HG03432 (cell line): ENCODE data around the gene CDCA8.
"Not testable (repeated sequence)": the region's sequence is repeated elsewhere in the genome, so short reads cannot be mapped to it uniquely, and the experiment has no call there.

Experiments used
- ATAC-seq: cut with Tn5 transposase; IDR thresholded peaks from one replicate; pipeline ENCODE4 v1.9.1; 2021; ENCODE audit warnings: mild to moderate bottlenecking, moderate library complexity; ENCODE audit not compliant: unreplicated experiment

Gene CDCA8

DNA sequence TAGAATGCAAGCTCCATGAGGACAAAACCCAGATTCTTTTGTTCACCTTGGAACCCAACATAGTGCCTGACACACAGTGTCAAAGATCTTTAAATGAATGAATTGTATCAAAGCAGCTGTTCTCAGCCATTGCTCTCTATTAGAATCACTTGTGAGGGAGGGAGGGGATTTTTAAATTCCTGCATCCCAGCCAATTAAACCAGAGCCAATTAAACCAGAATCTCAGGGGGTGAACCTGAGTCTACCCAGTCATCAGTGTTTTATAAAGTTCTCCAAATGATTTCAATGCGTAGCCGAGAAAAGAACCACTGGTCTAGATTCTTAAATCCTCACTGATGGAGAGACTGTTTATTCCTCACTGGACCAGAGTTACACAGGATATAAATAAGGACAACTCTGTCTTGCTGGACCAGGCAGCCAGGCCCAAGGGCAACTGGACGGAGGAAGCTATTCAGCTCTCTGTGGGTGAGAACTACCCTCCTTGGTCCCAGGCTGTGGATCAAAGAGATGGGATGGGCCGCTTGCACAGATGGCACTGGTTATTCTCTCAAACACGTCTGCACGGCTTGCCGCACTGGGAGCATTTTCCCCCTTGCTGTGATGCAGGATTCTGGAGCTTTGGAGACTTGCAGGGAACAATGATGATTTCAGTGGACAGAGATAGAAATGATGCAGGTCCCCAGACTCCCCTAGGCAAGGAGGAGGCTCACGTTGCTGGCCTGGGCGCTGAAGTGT lies 20.0 kb upstream of the CDCA8 start:
- ATAC-seq: no peak

DNA sequence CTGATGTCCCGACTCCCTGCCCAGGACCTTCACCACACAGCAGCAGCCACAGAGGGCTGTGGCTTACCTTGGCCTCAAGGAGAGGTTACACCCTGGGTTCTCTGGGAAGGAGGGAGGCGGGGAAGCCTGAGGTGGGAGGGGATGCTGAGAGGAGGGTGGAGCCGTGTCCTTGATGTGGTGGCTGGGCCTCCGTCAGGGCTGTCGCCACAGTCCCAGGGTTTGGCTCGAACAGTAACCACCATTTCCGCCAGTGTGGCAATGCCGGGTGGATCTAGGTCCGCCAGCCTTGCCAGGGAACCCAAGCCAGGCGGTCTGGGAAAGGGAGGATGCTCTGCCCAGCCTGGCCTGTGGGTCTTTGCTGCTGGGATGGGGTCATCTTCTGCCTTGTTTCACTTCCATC lies 18.4 kb upstream of the CDCA8 start:
- no peak for ATAC-seq

DNA sequence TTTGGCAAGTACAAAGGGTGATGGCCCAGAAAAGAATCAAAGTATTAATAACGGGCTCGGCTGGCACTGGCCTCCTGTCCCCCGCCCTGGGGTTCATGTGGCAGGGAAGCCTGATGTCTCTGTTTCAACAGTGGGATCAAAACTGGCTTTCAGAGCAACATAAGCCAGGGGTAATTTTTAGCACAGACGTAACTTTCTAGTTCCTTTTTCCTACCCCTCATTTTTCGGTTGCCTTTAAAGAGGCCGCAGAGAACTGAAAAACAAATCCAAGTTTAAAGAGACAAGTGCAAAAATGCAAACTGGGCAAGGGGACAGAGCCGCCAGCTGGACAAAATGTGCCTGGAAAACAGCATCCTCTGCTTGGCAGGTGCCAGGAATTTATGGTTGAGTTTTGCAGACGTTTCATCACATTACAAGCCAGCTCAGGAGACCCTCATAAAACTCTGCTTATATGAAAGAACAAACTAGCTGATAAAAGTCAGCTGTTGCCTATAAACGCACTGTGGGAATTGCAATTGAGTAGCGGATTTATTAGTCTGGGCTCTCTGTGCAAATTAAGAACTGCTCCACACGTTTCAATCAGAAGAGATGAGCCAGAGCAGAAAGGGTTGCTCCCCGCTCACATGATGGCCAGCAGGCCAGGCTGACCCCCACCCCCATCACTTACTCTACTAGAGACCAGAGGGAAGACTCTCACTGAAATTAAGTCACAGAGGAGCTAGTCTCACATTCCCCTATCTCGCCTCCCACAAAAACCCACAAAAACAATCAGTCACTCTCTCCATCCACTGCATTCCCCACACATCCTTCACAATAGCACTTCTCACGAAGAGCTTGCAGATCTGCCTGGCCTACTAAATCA lies 15.8 kb upstream of the CDCA8 start:
- ATAC-seq: no peak

DNA sequence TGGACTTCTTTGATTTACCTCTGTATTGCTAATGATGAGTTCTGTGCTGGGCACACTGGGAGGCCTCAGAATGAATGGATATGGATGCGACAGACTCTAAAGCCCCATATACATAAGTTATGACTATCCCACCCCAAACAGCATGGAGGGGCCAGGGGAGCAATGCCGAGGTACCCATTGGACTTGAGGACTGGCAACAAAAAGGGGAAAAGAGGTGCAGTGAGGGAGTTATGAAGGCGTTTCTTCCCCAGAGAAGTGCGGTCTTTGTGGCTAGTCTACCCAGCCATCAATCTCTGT lies 15.2 kb upstream of the CDCA8 start:
- ATAC-seq: no peak

DNA sequence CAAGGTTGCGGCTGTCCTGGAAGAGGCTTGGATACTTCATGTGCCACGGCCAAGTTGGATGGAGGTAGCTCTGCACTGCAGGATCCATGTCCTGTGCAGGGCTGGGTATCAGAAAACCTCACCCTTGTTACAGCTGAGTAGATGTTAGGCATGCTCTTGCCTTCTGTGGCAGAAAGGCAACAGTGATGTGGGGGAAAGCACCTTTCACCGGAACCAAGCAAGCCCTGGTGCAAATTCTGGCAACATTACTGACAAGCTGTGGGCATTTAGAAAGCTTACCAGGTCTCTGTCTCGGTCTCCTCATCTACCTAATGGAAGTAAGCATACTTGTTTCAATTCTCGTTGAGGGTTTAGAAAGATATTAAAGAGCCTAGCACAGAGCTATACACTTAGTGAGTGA lies 14.5 kb upstream of the CDCA8 start:
- no peak for ATAC-seq

GRCh38 chr1:37680933-37681332 lies 11.4 kb upstream of the CDCA8 start:
- no peak for ATAC-seq

DNA sequence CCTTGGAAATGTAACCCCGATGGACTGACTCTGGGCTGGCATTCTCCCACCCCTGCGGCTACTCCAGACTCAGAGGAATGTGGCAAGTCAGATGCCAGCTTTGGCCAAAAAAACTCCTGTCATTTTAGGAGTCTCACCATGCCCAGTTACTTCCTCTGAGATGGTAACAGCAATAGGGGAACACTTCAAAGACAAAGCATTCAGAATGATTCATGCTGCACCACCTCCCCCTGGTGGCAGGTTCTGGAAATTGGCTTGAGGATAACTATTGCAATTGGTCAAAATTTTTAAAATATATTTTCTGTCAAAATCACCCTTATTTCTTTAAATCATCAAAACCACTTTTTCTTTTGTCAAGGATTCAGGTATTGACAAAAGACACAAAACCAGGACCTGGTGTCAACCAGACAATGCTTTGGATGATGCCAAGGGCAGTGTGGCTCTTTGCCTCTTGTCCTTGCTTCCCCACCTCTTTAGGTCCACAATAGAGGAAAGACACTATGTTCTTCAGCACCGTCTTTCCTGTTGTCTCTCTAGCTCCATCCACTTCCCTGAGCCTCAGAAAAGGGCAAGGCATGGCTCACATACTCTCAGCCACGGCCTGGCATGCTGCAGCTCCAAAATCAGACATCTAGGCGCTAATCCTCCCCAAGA lies 9.9 kb upstream of the CDCA8 start:
- no peak for ATAC-seq

DNA sequence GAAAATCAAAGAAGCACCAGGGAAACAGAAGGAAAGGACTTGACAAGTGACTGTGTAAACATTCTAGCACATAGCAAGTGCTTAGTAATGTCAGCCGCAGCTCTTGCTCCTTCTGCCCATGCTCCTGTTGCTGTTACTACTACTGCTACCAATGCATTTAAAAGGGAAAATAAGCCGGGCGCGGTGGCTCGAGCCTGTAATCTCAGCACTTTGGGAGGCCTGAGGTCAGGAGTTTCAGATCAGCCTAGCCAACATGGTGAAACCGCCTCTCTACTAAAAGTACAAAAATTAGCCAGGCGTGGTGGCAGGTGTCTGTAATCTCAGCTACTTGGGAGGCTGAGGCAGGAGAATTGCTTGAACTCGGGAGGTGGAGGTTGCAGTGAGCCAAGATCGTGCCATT lies 8.1 kb upstream of the CDCA8 start:
- ATAC-seq: not testable (repeated sequence)

- no peak for ATAC-seq
These were observed 6.6 kb upstream of the CDCA8 start for GRCh38 chr1:37685722-37686121.

GRCh38 chr1:37687764-37688163 lies 4.6 kb upstream of the CDCA8 start:
- ATAC-seq: not testable (repeated sequence)

GRCh38 chr1:37688926-37689325 lies 3.4 kb upstream of the CDCA8 start:
- no peak for ATAC-seq

- peak; percentile 10 for ATAC-seq
These were observed 729 bp upstream of the CDCA8 start for GRCh38 chr1:37691497-37692077.

DNA sequence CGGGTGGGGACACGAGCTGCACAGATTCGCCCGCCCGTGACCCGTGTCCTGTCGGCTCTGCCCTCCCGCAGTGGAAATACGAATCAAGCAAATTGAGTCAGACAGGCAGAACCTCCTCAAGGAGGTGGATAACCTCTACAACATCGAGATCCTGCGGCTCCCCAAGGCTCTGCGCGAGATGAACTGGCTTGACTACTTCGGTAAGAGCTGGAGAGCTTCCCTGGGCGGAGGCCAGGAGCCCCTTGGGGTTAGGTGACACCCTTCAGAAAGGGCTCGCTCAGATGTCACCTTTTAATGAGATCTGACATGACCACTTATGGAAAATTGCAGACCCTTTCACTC lies 489 bp downstream of the CDCA8 start:
- ATAC-seq: no peak

GRCh38 chr1:37697090-37697489 lies 4.8 kb downstream of the CDCA8 start:
- ATAC-seq: no peak

GRCh38 chr1:37697737-37698136 lies 5.4 kb downstream of the CDCA8 start:
- ATAC-seq: no peak

DNA sequence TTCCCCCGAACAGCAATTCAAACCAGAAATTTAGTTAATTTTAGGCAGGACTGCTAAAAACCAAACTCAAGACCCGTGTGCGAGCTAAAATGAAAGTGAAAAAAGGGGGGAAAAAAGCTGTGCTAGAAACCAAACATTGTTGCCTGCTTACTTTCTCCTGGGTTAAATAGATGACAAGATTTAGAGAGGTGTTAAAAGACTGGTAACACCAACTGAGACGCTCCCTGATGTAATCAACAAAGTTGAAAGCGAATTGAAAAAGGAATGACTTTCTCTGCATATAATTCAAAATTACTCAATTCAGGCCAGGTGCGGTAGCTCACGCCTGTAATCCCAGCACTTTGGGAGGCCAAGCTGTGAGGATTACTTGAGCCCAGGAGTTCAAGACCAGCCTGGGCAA lies 6.8 kb downstream of the CDCA8 start:
- ATAC-seq: no peak

GRCh38 chr1:37701051-37701450 lies 8.7 kb downstream of the CDCA8 start:
- ATAC-seq: no peak

GRCh38 chr1:37703061-37703460 lies 10.7 kb downstream of the CDCA8 start:
- ATAC-seq: no peak

GRCh38 chr1:37704966-37705365 lies 12.7 kb downstream of the CDCA8 start:
- no peak for ATAC-seq

DNA sequence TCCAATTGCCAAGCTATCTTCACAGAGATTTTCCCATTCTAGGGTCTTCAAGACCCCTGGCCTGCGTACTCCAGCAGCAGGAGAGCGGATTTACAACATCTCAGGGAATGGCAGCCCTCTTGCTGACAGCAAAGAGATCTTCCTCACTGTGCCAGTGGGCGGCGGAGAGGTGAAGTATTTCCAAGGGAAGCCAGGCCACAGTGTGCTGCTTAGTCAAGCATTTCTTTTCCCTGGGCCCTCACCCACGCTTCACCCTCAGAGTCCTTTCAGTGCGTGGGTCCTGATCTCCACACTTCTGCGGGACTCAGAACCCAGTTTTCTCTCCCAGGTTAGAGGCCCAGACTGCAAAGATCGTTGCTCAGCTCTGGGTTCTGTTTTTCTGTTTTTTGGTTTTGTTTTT lies 13.1 kb downstream of the CDCA8 start:
- ATAC-seq: no peak

DNA sequence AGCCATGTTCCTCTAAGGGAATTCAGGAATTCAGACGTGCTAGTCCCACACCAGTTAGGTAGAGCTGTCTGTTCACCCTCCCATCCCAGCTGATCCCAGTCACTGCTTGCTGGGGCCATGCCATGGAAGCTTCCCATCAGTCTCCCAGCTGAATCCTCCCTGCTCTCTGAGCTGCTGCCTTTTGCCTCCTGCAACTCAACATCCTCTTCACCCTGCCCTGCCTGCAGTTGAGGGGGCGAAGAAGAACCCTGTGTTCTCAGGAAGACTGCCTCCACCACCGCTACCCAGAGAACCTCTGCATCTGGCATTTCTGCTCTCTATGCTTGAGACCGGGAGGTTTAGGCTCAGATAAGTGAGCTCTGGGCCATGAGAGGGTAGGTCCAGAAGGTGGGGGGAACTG lies 16.2 kb downstream of the CDCA8 start:
- ATAC-seq: no peak

DNA sequence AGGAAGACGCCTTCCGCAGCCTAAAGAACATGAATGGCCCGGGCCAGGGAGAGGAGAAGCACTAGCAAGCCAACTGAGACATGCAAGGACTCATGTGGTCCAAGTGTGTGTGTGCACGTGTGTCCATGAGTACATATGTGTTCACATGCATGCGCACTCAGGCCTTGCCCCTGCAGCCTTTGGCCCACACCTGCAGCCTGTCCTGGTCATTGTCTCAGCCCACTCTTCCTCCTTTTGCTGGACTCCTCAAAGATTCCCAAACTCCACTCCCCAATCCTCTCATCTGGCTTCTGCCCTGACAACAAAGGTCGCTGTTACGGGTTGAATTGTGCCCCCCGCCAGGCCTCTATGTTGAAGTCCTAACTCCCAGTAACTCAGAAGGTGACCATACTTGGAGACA lies 21.9 kb downstream of the CDCA8 start:
- no peak for ATAC-seq
